IMR-90 (cell line): ENCODE results near the gene FBLN7. TPM values are rescaled to one million over a fixed set of nuclear protein-coding genes. Genes with fewer than 3 reads are reported as not detected.

Experiments used
- ATAC-seq: fragments of 200-7000 bp; cut with Tn5 transposase; 2 replicates; pipeline ENCODE4 v1.9.1; 2020; ENCODE audit warnings: low read depth, mild to moderate bottlenecking, moderate library complexity
- BruUV-seq: library from RNA; stranded (reverse); fragments of 400-500 nt; replicated peaks from 2 replicates; lab custom pipeline; 2021; lab: Mats Ljungman, UMichigan
- CTCF ChIA-PET: fragments of 300-600 bp; formaldehyde crosslinking; extraction: SDS; loops from one replicate; lab custom pipeline; 2021; ENCODE audit warnings: antibody characterized with exemption; lab: Yijun Ruan, JAX
- POLR2A ChIA-PET: fragments of 300-600 bp; sonication (Branson Sonifier 250); formaldehyde crosslinking; loops from one replicate; lab custom pipeline; 2022; ENCODE audit warnings: antibody characterized with exemption; ENCODE audit not compliant: unreplicated experiment; lab: Charles Lee
- DNase-seq: peaks from one replicate; pipeline ENCODE4 v3.0.0; 2013
- H2AFZ ChIP-seq: replicated peaks from 2 replicates; pipeline ENCODE3; 2013; ENCODE audit warnings: low read length, mild to moderate bottlenecking; ENCODE audit not compliant: poor library complexity
- H2AK5ac ChIP-seq: 2 replicates; pipeline ENCODE4 v1.6.1; 2013; ENCODE audit warnings: low read depth, low read length, inconsistent platforms
- H2AK9ac ChIP-seq: replicated peaks from 2 replicates; pipeline ENCODE3; 2013; ENCODE audit warnings: mild to moderate bottlenecking, low read depth, low read length, moderate library complexity; ENCODE audit not compliant: poor library complexity
- H2BK120ac ChIP-seq: 2 replicates; pipeline ENCODE4 v1.6.1; 2013; ENCODE audit warnings: low read depth, low read length, inconsistent platforms
- H2BK15ac ChIP-seq: 3 replicates; pipeline ENCODE4 v1.6.1; 2013; ENCODE audit warnings: low read depth, low read length, inconsistent platforms
- H2BK20ac ChIP-seq: 2 replicates; pipeline ENCODE4 v1.6.1; 2013; ENCODE audit warnings: low read depth, mild to moderate bottlenecking, inconsistent platforms, low read length, moderate library complexity
- H2BK5ac ChIP-seq: 2 replicates; pipeline ENCODE4 v1.6.1; 2013; ENCODE audit warnings: mild to moderate bottlenecking, low read depth, low read length, inconsistent platforms; ENCODE audit not compliant: poor library complexity, severe bottlenecking
- H3K14ac ChIP-seq: replicated peaks from 2 replicates; pipeline ENCODE4 v1.6.1; 2013; ENCODE audit warnings: low read depth, low read length, inconsistent platforms
- H3K18ac ChIP-seq: 2 replicates; pipeline ENCODE4 v1.6.1; 2013; ENCODE audit warnings: low read depth, low read length, control low read depth
- H3K23ac ChIP-seq: 2 replicates; pipeline ENCODE4 v1.6.1; 2013; ENCODE audit warnings: low read depth, low read length, inconsistent platforms
- H3K27ac ChIP-seq: 2 replicates; pipeline ENCODE4 v1.5.1; 2013; ENCODE audit warnings: mild to moderate bottlenecking, control low read depth, low read length; ENCODE audit not compliant: insufficient read depth
- H3K27me3 ChIP-seq: 2 replicates; pipeline ENCODE4 v1.6.1; 2013; ENCODE audit warnings: low read length; ENCODE audit not compliant: control insufficient read depth, insufficient read depth
- H3K36me3 ChIP-seq: 2 replicates; pipeline ENCODE4 v1.6.1; 2013; ENCODE audit warnings: low read length, mixed read lengths; ENCODE audit not compliant: control insufficient read depth, insufficient read depth
- H3K4ac ChIP-seq: 2 replicates; pipeline ENCODE4 v1.6.1; 2013; ENCODE audit warnings: low read depth, low read length, inconsistent platforms
- H3K4me1 ChIP-seq: 2 replicates; pipeline ENCODE4 v1.6.1; 2013; ENCODE audit warnings: low read length, mixed read lengths; ENCODE audit not compliant: control insufficient read depth, insufficient read depth
- H3K4me2 ChIP-seq: 2 replicates; pipeline ENCODE4 v1.6.1; 2013; ENCODE audit warnings: low read depth, mild to moderate bottlenecking, control low read depth, low read length, moderate library complexity
- H3K4me3 ChIP-seq: 2 replicates; pipeline ENCODE4 v1.5.1; 2013; ENCODE audit warnings: low read depth, mild to moderate bottlenecking, control low read depth, low read length, moderate library complexity; ENCODE audit not compliant: insufficient read depth
- H3K56ac ChIP-seq: 2 replicates; pipeline ENCODE4 v1.6.1; 2013; ENCODE audit warnings: low read length, inconsistent platforms; ENCODE audit not compliant: insufficient read depth; ENCODE audit errors: extremely low read depth
- H3K79me1 ChIP-seq, 2 experiments: 2 replicates each; pipeline ENCODE4 v1.6.1; 2013; ENCODE audit warnings: low read length in 2 of 2, inconsistent platforms in 1 of 2, low read depth in 1 of 2
- H3K9ac ChIP-seq: 2 replicates; pipeline ENCODE4 v1.6.1; 2013; ENCODE audit warnings: low read depth, low read length, control low read depth
- H3K9me1 ChIP-seq: 2 replicates; pipeline ENCODE4 v1.6.1; 2013; ENCODE audit warnings: low read length, inconsistent platforms; ENCODE audit not compliant: insufficient read depth
- H3K9me3 ChIP-seq: 2 replicates; pipeline ENCODE4 v1.6.1; 2013; ENCODE audit warnings: low read length; ENCODE audit not compliant: control insufficient read depth, insufficient read depth
- H4K20me1 ChIP-seq: 2 replicates; pipeline ENCODE4 v1.6.1; 2013; ENCODE audit warnings: low read length, inconsistent platforms; ENCODE audit not compliant: insufficient read depth
- H4K5ac ChIP-seq: 2 replicates; pipeline ENCODE4 v1.6.1; 2013; ENCODE audit warnings: mild to moderate bottlenecking, low read depth, low read length, control low read depth
- H4K8ac ChIP-seq, 2 experiments: 2 replicates each; pipeline ENCODE4 v1.6.1; 2013; ENCODE audit warnings: low read depth in 2 of 2, low read length in 2 of 2, control low read depth in 1 of 2, inconsistent platforms in 1 of 2
- H4K91ac ChIP-seq: 2 replicates; pipeline ENCODE4 v1.6.1; 2013; ENCODE audit warnings: low read depth, low read length, inconsistent platforms; ENCODE audit not compliant: insufficient read depth
- BHLHE40 ChIP-seq: fragments of 150-350 bp; IDR thresholded peaks from 2 replicates; pipeline ENCODE4 v1.6.1; 2016; ENCODE audit warnings: mild to moderate bottlenecking, low read depth, low read length
- CEBPB ChIP-seq: IDR thresholded peaks from 2 replicates; pipeline ENCODE4 v1.6.1; 2012; ENCODE audit warnings: low read depth, low read length, improper control_type of control experiment
- CHD1 ChIP-seq: IDR thresholded peaks from 2 replicates; pipeline ENCODE4 v1.6.1; 2012; ENCODE audit warnings: low read depth, low read length, improper control_type of control experiment
- FOS ChIP-seq: fragments of 150-350 bp; IDR thresholded peaks from 2 replicates; pipeline ENCODE4 v1.6.1; 2016; ENCODE audit warnings: low read depth, low read length
- MAFK ChIP-seq: IDR thresholded peaks from 2 replicates; pipeline ENCODE4 v1.6.1; 2012; ENCODE audit warnings: low read depth, low read length, improper control_type of control experiment
- MAZ ChIP-seq: IDR thresholded peaks from 2 replicates; pipeline ENCODE4 v1.6.1; 2012; ENCODE audit warnings: low read depth, mild to moderate bottlenecking, low read length, improper control_type of control experiment, moderate library complexity, borderline replicate concordance
- MXI1 ChIP-seq: IDR thresholded peaks from 2 replicates; pipeline ENCODE4 v1.6.1; 2012; ENCODE audit warnings: low read depth, mild to moderate bottlenecking, low read length, moderate library complexity, borderline replicate concordance
- NFE2L2 ChIP-seq: fragments of 150-350 bp; IDR thresholded peaks from 2 replicates; pipeline ENCODE4 v1.6.1; 2016; ENCODE audit warnings: low read depth, mild to moderate bottlenecking, low read length
- POLR2A ChIP-seq: IDR thresholded peaks from 2 replicates; pipeline ENCODE4 v1.6.1; 2012; ENCODE audit warnings: mild to moderate bottlenecking, low read depth, low read length
- RAD21 ChIP-seq: IDR thresholded peaks from 2 replicates; pipeline ENCODE4 v1.6.1; 2012; ENCODE audit warnings: low read length, improper control_type of control experiment
- RCOR1 ChIP-seq: IDR thresholded peaks from 2 replicates; pipeline ENCODE4 v1.6.1; 2012; ENCODE audit warnings: mild to moderate bottlenecking, low read length, improper control_type of control experiment; ENCODE audit not compliant: insufficient replicate concordance
- RFX5 ChIP-seq: IDR thresholded peaks from 2 replicates; pipeline ENCODE4 v1.8.0; 2012; ENCODE audit warnings: low read depth, mild to moderate bottlenecking, low read length, moderate library complexity
- SMC3 ChIP-seq: fragments of 150-350 bp; IDR thresholded peaks from 2 replicates; pipeline ENCODE4 v1.6.1; 2016; ENCODE audit warnings: low read depth, mild to moderate bottlenecking, antibody characterized with exemption, low read length, moderate library complexity
- WGBS, 2 experiments: methylation state at CpG; one replicate each; pipeline versions ENCODE4 v1.1.5 to v1.1.7; 2013; ENCODE audit warnings: missing lambda C conversion rate in 2 of 2; ENCODE audit not compliant: insufficient read length in 1 of 2; ENCODE audit errors: extremely low coverage in 2 of 2; 5-methylcytosine and 5-hydroxymethylcytosine counted together
- dilution Hi-C: fragments of 300-500 bp; cut with HindIII; formaldehyde crosslinking; loops from one replicate; pipeline ENCODE4 v1.14.3; 2018; ENCODE audit warnings: low sequenced_read_pairs; ENCODE audit not compliant: unreplicated experiment
- in situ Hi-C: fragments of 300-500 bp; cut with MboI; formaldehyde crosslinking; loops from 3 replicates; pipeline ENCODE4 v1.14.3; 2019; ENCODE audit warnings: low sequenced_read_pairs, inconsistent platforms, mixed read lengths
- intact Hi-C: fragments of 100-400 bp; cut with micrococcal nuclease; formaldehyde crosslinking; loops from 2 replicates; pipeline ENCODE4 v1.10.0; 2022
- polyA plus RNA-seq, 3 experiments: library from polyadenylated mRNA; depleted of rRNA; stranded (reverse); fragments of >200 nt; gene quantifications; 2 replicates each; pipeline ENCODE4 v1.2.3, GENCODE V29; 2012; ENCODE audit warnings: low replicate concordance in 1 of 3
- total RNA-seq: library from RNA; depleted of rRNA; stranded (reverse); fragments of >200 nt; gene quantifications from 2 replicates; pipeline ENCODE4 v1.2.3, GENCODE V29; 2012
- TF ChIP-seq, protein P1 (sequence below): conservative IDR thresholded peaks from 2 replicates; pipeline ENCODE4 v1.5.1; 2012; ENCODE audit warnings: mild to moderate bottlenecking, low read depth, low read length, improper control_type of control experiment
- TF ChIP-seq, protein P2 (sequence below): fragments of 150-350 bp; IDR thresholded peaks from 2 replicates; pipeline ENCODE4 v1.6.1; 2017; ENCODE audit warnings: mild to moderate bottlenecking, antibody characterized with exemption, low read length, low read depth
- TF ChIP-seq, protein P3 (sequence below): fragments of 150-350 bp; IDR thresholded peaks from 2 replicates; pipeline ENCODE4 v1.6.1; 2016; ENCODE audit warnings: low read depth, mild to moderate bottlenecking, low read length, moderate library complexity, borderline replicate concordance

FBLN7 gene
- total and polyA plus RNA-seq, 2 of the 4 experiments (the other 2 are of a cell fraction): 0.18 to 1.2 TPM

DNA sequence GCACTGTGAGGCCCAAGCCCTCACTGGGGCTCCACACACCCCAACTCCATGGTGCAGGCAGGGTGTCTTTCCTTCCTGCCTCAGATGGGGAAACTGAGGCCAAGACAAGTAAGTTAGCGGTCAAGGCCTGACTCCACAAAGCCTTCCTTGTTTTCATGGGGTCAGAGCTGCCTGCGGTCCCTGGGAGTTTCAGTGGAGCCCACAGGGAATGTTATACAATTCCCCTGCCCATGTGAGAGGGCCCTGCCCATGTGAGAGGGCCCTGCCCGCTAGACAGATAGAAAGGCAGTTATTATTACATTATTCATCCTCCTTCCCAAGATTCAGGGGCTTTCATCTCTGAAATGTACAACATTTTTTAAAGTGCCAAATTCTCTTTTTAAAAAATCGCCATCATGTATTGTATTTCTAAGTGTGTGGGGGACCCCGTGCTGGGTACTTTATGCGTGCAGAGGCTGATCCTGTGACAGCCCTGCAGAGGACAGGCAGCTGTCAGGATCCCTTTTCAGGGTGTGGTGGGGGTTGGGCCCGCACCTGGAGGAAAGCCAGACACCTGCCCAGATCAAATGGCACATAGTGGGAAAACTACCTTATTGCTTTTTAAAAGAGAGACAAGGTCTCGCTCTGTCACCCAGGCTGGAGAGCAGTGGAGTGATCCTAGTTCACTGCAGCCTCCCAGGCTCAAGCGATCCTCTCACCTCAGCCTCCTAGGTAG lies 23.4 kb downstream of the FBLN7 start:
- POLR2A ChIA-PET: no interaction called here
- no peak overlapping the region for H3K4ac ChIP-seq
- no TSS peak for BruUV-seq
- CTCF ChIA-PET: no interaction called here
- no peak overlapping the region for H3K27ac ChIP-seq
- dilution Hi-C loops (no loop called here), in situ Hi-C loops (no loop called here), intact Hi-C loops (no loop called here)
- H2BK5ac ChIP-seq: no peak overlapping the region
- DNase-seq: no peak
- no peak overlapping the region for H4K91ac ChIP-seq
- no peaks in the 10 kb centered on the region for H3K9me3 ChIP-seq
- no peak overlapping the region for H2AFZ ChIP-seq
- no peaks in the 10 kb centered on the region for H3K36me3 ChIP-seq
- no peak overlapping the region for H2BK20ac ChIP-seq
- no peak overlapping the region for H2BK120ac ChIP-seq
- H3K27me3 ChIP-seq: no peaks in the 10 kb centered on the region
- no peak overlapping the region for H2AK5ac ChIP-seq
- H3K4me3 ChIP-seq: no peak overlapping the region
- peaks cover 2% of the 10 kb centered on the region for H3K4me1 ChIP-seq
- peaks cover 4% of the 10 kb centered on the region; the same call in 1 of the 2 replicates for H3K9me1 ChIP-seq
- TF ChIP-seq RCOR1 (no peak), RFX5 (no peak), FOS (no peak), RAD21 (no peak), CEBPB (no peak), NFE2L2 (no peak), POLR2A (no peak), CHD1 (no peak), MAFK (no peak), MXI1 (no peak), MAZ (no peak), SMC3 (no peak), BHLHE40 (no peak)
- TF ChIP-seq, protein P1, sequence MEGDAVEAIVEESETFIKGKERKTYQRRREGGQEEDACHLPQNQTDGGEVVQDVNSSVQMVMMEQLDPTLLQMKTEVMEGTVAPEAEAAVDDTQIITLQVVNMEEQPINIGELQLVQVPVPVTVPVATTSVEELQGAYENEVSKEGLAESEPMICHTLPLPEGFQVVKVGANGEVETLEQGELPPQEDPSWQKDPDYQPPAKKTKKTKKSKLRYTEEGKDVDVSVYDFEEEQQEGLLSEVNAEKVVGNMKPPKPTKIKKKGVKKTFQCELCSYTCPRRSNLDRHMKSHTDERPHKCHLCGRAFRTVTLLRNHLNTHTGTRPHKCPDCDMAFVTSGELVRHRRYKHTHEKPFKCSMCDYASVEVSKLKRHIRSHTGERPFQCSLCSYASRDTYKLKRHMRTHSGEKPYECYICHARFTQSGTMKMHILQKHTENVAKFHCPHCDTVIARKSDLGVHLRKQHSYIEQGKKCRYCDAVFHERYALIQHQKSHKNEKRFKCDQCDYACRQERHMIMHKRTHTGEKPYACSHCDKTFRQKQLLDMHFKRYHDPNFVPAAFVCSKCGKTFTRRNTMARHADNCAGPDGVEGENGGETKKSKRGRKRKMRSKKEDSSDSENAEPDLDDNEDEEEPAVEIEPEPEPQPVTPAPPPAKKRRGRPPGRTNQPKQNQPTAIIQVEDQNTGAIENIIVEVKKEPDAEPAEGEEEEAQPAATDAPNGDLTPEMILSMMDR: no peak
- TF ChIP-seq, protein P2, sequence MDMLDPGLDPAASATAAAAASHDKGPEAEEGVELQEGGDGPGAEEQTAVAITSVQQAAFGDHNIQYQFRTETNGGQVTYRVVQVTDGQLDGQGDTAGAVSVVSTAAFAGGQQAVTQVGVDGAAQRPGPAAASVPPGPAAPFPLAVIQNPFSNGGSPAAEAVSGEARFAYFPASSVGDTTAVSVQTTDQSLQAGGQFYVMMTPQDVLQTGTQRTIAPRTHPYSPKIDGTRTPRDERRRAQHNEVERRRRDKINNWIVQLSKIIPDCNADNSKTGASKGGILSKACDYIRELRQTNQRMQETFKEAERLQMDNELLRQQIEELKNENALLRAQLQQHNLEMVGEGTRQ: no peak
- TF ChIP-seq, protein P3, sequence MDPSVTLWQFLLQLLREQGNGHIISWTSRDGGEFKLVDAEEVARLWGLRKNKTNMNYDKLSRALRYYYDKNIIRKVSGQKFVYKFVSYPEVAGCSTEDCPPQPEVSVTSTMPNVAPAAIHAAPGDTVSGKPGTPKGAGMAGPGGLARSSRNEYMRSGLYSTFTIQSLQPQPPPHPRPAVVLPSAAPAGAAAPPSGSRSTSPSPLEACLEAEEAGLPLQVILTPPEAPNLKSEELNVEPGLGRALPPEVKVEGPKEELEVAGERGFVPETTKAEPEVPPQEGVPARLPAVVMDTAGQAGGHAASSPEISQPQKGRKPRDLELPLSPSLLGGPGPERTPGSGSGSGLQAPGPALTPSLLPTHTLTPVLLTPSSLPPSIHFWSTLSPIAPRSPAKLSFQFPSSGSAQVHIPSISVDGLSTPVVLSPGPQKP: no peak
- H4K8ac ChIP-seq: no peak overlapping the region
- no peak for ATAC-seq
- H4K5ac ChIP-seq: no peak overlapping the region
- no peak overlapping the region for H3K18ac ChIP-seq
- H2AK9ac ChIP-seq: no peak overlapping the region
- no peak overlapping the region for H3K4me2 ChIP-seq
- H3K14ac ChIP-seq: no peak overlapping the region
- no peak overlapping the region for H3K56ac ChIP-seq
- H3K9ac ChIP-seq: no peak overlapping the region
- whole genome bisulfite sequencing, 2 experiments: no CpG with 5 or more reads among the region's 9 CpGs
- H4K20me1 ChIP-seq: no peaks in the 10 kb centered on the region
- H3K23ac ChIP-seq: no peak overlapping the region
- H2BK15ac ChIP-seq: no peak overlapping the region
- H3K79me1 ChIP-seq: no peaks in the 10 kb centered on the region
